Kidney capillary endothelial cell (primary cell): Measurements from ENCODE around the gene MEF2B.

Experiments used
- DNase-seq: peaks from one replicate; pipeline ENCODE4 v3.0.0-alpha.2; 2018; ENCODE audit warnings: low spot score

The MEF2B gene

DNA sequence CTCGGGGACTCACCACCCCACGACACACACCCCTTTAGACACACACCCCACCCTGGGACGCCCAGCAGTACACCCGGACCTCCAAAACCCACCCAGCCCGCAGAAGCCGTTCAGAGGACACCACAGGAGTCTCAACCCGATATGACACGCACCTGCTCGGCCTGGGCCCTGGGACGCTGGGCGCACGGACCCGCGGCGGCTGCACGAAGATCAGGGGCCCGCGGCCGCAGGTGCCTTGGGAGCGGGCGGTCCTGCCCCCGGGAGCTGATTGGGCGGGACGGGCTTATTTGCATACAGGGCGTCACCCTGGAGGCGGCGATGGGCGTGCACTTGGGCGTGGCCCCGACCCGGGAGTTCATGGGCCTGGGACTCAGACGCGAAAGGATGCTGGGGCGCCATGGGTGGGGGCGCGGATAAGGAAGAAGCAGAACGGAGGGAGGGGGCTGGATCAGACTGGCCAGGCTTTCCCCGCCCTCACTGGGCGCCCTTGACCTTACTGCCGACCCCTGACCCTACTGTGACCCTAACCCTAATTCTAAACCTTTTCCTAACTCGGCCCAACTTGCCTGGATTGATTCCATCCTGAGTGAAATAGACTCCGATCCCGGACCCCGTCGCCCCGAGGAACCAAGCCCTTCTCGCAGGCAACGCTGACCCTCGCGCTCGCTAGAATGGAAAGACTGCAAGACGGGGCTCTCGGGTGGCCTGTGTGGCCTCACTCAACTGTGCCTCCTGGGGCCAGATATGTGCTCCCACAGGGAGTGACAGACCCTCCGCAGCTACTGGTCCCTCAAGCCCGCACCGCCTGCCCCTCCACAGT, at the start of gene MEF2B:
Gene MEF2B, minus strand, starts transcription at position 211 of the 820 bp plus-strand sequence. CDS start 19,528 bp downstream, outside the sequence.
- peak; percentile 59 for DNase-seq

DNA sequence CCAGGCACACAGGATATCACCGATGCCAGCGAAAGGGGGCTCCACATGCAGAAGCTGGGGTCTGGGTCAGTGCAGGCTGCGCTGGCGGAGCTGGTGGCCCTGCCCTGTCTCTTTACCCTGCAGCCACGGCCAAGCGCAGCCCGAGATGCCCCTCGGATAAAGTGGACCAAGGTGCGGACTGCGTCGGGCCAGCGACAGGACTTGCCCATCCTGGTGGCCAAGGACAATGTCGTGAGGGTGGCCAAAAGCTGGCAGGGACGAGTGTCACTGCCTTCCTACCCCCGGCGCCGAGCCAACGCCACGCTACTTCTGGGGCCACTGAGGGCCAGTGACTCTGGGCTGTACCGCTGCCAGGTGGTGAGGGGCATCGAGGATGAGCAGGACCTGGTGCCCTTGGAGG, 48.8 kb upstream of the MEF2B start:
- no peak for DNase-seq

DNA sequence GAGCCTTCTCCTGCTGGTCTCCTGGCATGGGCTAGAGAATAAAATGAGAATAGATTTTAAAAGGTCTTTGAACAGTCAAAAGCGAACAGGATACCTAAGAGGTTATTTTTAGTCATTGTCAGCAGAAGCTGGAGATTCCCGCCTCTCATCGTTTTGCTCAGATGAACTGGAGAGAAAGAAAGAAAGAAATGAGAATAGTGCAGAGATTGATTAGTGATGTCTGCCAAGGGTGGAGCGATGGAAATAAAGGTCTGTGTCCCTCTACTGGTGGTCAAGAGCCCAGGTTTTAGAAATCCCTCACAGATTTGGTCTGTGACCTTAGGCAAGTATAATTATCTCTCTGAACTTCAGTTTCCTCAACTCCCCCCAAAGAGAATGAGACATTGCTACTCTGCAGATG, 47.0 kb upstream of the MEF2B start:
- no peak for DNase-seq

DNA sequence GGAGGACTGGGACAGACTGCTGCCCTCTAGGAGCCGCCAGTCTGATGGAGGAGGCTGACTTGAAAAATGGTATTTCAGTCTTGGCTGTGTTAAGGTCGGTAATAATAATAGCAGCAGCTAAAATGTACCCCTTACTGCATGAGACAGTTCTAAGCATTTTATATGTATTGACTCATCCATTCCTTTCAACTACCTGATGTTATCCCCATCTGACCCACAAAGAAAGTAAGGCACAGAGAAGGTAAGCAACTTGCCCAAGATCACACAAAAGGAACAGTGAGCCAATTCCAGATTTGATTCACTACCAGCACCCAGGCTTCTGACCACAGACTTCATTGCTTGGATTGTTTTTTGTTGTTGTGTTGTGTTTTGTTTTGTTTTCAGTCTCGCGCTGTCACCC, 45.7 kb upstream of the MEF2B start:
- DNase-seq = no peak

DNA sequence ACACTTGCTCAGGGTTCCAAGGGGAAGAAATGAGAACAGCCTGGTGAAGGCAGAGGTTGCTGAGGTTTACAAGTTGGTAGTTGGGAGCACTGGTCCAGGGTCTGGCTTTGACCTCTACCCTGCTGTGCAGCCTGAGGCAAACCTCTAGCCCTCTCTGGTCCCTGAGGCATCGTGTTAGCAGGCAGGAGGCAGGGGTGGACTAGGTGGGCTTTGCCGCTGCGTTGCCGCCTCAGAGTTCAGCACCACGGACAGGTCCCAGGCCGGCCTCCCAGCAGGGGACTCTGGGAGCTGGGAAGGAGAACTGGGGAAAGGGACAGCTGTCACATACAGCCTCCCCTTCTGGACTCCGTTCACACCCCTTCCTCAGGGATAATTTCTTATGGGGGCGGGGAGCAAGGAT, 44.8 kb upstream of the MEF2B start:
- peak; percentile 38 for DNase-seq

DNA sequence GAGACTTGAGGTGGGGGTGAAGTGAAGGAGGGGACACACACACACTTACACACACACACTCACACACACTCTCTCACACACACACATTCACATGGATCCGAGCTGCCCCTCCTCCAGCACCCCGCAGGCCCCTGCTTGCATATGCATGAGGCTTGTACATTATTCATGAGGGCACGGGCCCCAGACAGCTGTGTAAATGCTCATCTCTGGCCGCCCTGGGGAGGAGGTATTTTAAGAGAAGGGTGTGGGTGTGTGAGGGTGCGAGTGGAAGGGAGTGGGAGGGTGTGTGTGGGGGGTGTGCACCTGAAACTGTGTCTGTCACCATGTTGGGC, 44.1 kb upstream of the MEF2B start:
- no peak for DNase-seq

DNA sequence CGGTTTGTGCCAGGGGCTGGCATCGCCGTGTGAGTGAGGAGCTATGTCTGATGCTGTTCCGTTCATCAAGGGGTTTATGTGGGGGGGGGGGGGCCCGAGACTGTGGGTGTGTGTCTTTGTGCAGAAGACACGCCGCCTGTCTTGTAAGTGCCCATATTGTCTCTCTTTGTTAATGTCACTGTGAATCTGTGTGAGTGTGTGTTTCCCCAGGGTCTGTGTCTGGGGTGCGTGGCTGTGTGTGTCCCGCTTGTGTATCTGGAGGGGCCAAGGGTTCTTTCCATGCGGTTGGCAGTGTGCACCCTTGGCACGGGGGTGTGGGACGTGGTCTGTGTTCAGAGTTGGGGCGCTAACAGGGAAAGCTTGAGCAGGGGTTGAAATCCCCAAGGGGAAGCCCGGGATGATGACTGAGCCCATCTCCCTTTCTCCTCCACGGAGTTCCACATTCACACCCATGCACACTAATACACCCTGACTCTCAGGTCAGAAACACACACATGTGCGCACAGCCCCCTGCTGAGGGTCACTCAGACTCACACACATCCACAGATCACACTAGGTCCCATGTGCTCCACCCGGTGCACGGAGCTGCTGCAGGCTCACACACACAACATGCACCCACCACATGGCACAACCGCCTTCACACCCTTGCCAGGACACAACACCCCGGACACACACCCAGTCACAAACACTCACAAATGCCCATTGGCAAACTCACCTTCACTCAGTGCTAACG, 43.5 kb upstream of the MEF2B start:
- no peak for DNase-seq

DNA sequence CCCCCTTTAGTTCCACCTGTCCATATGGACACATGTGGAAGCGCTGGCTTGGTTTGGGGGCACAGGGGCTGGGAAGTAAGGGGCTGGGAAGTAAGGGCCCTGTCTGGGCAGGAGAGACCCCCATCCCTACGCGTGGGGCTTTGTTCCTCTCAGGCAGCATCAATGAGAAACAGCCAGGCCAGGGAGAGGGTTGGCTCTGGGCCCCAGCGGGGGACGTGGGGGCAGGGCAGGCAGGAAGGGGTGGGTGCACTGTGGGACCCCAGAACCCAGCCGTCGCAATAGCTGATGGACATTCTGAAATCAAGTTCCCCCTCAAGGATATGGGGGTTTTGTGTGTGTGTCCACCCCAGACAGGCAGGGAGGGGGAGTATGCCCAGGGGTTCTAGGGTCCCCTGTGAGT, 42.9 kb upstream of the MEF2B start:
- DNase-seq = no peak

DNA sequence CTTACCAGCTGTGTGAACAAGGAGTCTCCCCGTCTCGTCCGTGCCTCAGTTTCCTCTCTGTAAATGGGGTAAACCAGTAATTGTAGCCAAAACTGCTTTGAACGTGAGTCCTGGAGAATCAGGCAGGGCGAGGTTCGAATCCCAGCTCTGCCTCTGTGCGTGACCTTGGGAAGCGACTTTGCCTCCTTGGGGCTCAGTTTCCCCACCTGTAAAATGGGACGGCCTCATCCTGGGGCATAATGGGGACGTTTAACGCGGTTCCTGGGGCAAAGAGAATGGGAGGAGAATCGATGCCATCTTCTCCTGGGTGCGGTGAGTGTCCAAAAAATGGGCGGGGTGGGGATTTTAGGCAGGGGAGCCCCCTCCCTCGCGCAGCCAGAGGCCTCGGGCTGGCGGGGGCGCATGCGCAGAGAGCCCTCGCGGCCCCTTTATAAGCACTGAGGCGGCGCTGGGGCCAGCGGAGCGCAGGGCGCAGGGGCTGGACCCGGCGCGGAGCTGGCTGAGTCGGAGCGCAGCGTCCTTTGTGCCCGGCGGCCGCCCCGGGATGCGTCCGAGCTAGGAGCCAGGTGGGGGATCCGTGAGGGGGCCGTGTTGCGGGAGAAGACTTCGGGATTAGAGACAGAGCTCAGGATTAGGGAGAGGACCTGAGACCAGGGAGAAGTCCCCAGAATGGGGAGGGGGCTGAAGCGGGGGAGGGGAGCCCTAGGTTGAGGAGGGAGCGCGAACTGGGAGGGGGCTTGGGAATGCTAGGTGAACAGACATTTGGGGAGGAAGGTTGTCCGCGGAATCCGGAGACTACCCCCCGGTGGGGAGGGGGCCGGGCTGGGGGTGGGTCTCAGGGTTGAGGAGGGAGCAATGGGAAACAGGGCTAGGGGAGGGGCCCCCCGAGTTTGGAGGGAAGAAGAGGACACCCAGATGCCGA, 41.7 kb upstream of the MEF2B start, which contains the start of gene NCAN:
Gene NCAN, plus strand, starts transcription at position 460 of the 922 bp plus-strand sequence. CDS start 4,996 bp downstream, outside the sequence.
- no peak for DNase-seq

DNA sequence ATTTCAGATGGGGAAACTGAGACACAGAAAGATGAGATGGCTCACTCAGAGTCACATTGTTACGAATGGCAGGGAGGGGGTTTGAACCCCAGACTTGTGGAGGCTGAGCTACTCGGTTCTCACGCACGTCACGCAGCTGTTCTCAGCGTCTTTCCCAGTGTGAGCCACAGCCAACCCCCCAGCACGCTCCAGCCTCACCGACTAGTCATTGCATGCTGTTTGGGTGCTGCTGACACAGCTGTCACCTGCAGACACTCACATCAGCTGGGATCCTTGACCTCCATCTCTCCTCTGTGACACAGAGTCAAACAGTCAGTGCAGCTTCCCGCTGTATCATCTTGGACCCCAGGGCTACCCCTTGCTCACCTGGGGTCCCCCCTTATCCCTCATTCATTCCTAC, 39.3 kb upstream of the MEF2B start:
- DNase-seq = no peak

DNA sequence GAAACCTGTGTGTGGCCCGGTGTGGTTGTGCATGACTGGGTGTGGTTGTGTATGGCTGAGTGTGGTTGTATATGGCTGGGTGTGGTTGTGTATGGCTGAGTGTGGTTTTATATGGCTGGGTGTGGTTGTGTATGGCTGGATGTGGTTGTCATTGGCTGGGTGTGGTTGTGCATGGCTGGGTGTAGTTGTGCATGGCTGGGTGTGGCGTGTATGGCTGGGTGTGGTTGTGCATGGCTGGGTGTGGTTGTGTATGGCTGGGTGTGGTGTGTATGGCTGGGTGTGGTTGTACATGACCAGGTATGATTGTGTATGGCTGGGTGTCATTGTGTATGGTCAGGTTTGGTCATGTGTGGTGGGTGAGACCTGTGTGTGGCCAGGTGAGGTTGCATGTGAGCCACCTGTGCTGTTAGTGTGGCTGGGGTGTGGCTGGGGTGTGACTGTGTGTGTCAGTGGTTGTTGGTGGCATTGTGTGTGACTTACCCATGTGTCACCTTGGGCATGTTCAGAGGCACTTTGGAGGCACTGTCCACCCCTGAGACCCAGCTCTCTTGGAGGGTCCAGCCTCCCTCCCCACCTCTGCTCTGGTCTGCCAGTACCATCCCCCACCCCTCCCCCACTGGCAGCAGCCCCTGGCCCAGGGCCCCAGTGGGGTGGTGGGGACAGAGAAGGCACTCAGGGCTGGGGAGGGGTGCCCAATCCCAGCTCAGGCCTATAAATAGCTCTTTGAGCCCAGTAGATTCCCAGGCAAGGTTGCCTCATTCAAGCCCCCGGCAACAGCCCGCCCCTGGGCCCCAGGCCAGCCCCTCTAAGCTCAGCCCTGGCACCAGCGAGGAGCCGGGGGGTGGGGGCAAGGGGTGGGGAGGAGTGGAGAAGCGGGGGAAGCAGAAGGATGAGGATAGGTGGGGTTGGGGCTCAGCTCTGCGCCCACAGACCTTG, 37.8 kb upstream of the MEF2B start:
- no peak for DNase-seq

DNA sequence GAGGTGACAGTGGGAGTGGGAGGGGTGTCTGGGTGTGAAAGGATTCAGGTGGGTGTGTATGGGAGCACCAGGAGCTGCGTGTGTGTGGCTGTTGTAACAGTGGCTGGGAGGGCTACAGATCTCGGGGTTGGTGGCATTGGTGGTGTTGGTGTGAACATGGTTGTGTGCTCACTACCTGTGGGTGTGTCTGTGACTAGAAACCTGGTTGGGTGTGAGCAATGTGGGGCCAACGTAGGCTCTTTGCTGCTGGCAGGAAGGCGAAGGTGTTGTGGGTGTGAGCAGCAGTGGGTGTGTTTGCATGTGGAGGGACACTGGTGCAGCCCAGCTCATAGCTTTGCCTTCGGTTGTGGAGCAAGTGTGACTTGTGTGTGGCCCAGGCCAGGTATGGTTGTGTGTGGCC, 36.9 kb upstream of the MEF2B start:
- no peak for DNase-seq

DNA sequence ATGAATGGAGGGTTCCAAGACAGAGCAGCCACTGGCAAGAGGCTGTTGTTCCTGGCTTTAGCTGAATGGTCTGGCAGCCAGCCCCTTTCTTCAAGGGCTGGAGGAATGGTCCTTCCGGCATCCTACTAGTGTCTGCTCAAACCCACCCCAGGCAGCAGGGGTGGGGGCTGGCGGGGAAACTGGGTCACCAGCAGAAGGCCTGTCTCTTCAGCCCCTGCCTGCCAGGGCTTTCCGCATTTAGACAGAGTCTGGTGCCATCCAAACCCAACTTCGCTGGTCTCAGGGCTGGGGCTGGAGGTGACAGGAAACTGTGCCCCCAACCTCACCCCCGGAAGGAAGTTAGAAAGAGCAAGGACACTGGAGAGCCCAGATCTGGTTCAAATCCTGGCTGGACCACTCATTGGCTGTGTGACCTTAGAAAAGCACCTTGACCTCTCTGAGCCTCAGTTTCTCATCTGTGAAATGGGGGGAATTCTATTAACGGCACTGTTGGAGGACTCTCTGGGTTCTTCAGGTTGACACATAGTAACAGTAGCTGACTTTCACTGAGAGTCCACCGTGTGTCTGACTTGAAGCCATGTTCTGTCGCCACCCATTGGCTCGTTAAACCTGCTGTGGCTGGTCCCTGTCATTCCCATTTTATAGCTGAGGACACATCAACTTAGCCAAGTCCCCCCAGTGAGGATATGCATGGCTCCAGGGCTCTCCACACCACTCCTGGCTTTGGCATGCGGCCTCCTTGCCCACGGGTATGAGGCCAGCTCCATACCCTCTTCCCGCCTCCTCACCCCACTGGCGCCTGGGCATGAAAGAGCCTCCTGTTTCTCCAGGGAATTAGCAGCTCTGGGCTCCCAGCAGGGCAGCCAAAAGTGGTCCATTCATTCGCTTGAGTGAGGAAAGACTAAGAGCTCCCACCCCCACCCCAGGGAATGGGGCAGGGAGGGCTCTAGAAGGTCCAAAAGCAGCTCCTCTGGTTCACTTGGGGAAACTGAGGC, 35.6 kb upstream of the MEF2B start:
- no peak for DNase-seq

DNA sequence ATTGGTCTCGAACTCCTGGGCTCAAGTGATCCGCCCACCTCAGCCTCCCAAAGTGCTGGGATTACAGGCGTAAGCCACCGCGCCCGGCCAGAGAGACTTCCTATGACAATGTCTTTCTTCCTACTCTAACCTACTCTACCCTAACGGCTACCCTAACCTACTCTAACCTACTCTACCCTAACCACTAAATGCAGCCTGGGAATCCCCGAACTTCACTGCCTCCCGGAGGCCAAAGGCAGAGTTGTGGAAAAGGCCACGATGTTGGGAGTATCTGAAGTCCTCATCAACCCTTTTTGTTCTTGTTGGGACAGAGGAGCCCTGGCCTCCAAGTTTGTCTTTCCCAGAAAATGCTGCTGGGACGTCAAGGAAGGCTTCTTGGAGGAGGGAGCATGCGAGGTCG, 34.1 kb upstream of the MEF2B start:
- DNase-seq = no peak

DNA sequence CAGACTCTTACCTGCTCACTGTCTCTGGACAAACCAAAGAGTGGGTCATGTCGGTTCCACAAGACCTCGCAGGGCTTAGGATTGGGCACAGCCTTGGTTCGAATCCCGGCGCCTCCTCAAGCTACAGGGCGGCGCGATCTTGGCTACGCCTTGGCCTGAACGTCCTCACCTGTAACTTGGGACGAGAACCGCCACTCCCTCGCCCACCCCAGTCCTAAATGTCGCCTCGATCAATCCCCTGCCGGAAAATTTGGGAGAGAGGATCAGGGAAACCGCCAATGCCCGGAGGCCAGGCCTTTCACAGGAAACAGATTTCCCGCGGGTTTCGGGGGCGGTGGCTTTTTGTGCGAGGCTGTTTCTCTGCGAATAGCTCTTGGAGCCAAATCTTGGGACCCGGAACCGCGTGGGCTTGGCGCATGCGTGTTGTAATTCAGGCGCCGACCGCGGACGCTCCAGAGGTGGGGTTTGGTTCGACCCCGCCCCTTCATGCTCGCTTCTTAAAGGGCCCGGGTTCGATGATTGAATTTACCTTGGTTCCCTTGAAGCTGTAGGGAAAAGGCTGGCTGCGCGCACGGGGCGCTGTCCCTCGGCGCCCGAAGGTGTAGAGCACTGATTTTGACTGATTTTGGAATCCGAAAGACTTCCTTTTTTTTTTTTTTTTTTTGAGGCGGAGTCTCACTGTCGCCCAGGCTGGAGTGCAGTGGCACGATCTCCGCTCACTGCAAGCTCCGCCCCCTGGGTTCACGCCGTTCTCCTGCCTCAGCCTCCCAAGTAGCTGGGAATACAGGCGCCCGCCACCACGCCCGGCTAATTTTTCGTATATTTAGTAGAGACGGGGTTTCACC, 33.2 kb upstream of the MEF2B start, which contains the start of gene NR2C2AP:
Gene NR2C2AP, minus strand, starts transcription at position 403 of the 845 bp plus-strand sequence. Its CDS starts 354 bp downstream, at position 49.
- DNase-seq = peak; percentile 84

DNA sequence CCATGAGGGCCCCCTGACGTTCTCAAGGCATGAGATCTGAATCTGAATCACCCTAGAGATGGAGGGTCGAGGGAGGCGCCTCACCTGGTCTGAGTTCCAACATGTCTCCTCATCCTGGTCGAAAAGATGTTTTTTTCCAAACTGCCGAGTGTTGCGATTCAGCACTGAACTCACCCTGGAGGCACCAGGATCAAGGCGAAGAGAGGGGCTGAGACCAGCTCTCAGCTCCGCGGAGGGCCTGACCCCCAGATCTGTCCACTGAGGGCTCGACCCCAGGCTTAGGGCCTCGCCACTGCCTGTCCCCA, 32.6 kb upstream of the MEF2B start:
- no peak for DNase-seq

DNA sequence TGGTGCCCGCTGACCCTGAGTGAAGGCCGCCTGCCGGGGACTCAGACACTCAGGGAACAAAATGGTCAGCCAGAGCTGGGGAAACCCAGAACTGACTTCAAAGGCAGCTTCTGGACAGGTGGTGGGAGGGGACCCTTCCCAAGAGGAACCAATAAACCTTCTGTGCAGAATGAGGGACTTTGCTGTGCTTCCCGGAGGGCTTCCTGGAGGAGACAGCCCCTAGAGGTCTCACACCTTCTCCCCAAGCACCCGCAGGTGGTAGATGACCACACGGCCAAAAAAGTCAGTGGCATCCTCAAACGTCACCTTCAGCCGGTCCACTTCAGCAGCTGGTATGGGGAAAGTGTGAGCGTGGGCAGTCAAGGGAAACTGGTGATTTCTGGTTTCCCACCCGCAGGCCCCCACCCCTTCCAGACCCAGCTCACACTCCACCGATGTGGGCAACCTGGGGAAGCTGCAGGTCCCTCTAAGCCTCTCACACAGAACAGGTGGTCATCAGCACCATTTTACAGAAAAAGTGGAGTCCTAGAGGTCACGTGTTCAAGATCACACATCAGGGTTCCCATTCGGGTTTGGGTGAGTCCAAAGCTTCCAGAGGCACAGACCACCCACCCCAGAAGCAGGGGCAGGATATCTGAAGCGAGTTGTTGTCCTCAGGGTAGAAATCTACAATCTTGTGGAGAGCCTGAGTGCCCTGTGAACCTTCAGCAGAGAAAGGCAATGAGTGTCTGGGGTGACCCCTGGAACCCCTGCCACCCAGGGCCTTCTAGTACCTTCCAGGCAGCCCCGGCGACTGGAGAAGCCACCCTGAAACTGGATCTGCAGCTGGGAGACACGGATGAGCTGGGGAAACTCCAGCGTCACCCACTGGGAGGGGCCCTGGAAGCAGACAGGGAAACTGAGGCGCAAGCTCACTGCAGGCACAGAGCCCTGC, 31.9 kb upstream of the MEF2B start:
- no peak for DNase-seq

DNA sequence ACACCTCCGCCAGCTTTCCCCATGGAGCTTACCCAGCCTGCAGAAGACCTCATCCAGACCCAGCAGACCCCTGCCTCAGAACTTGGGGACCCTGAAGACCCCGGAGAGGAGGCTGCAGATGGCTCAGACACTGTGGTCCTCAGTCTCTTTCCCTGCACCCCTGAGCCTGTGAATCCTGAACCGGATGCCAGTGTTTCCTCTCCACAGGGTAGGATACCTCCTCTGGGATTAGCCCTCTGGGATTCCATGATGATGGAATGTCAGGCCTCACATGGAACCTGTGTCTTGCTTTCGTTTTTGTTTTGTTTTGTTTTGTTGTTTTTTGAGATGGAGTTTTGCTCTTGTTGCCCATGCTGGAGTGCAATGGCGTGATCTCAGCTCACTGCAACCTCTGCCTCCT, 23.9 kb upstream of the MEF2B start:
- peak; percentile 48 for DNase-seq
